Smooth muscle cell (in vitro differentiated cells): ENCODE data around the gene DSTN. TPM values are rescaled to one million over a fixed set of nuclear protein-coding genes. Genes with fewer than 3 reads are reported as not detected.

Experiments
- DNase-seq: peaks from one replicate; lab custom pipeline; 2025; ENCODE audit not compliant: unreplicated experiment; lab: John Stamatoyannopoulos, UW
- H2AFZ ChIP-seq: fragments of 200-600 bp; sonication (generic); 2 replicates; pipeline ENCODE4 v1.6.0; 2016; ENCODE audit warnings: antibody characterized with exemption, low read depth, mild to moderate bottlenecking
- H3F3A ChIP-seq: fragments of 200-600 bp; sonication (generic); 2 replicates; pipeline ENCODE4 v1.6.0; 2017; ENCODE audit warnings: antibody characterized with exemption, low read depth
- H3K27ac ChIP-seq: fragments of 200-600 bp; sonication (generic); 2 replicates; pipeline ENCODE4 v1.5.1; 2016; ENCODE audit warnings: low read depth, mild to moderate bottlenecking
- H3K27me3 ChIP-seq: fragments of 200-600 bp; sonication (generic); 2 replicates; pipeline ENCODE4 v1.6.1; 2016; ENCODE audit warnings: low read depth, mild to moderate bottlenecking
- H3K36me3 ChIP-seq: fragments of 200-600 bp; sonication (generic); 2 replicates; pipeline ENCODE4 v1.5.1; 2016; ENCODE audit warnings: low read depth
- H3K4me1 ChIP-seq: fragments of 200-600 bp; sonication (generic); 2 replicates; pipeline ENCODE4 v1.5.1; 2016; ENCODE audit warnings: low read depth
- H3K4me2 ChIP-seq: fragments of 200-600 bp; sonication (generic); 2 replicates; pipeline ENCODE4 v1.6.0; 2016; ENCODE audit warnings: mild to moderate bottlenecking
- H3K4me3 ChIP-seq: fragments of 200-600 bp; sonication (generic); 2 replicates; pipeline ENCODE4 v1.5.1; 2016; ENCODE audit warnings: mild to moderate bottlenecking
- H3K79me2 ChIP-seq: fragments of 200-600 bp; sonication (generic); 2 replicates; pipeline ENCODE4 v1.6.0; 2016; ENCODE audit warnings: low read depth, mild to moderate bottlenecking
- H3K9ac ChIP-seq: fragments of 200-600 bp; sonication (generic); 2 replicates; pipeline ENCODE4 v1.6.0; 2016; ENCODE audit warnings: low read depth
- H3K9me3 ChIP-seq: fragments of 200-600 bp; sonication (generic); replicated peaks from 2 replicates; pipeline ENCODE4 v1.5.1; 2016; ENCODE audit warnings: low read depth
- H4K20me1 ChIP-seq: fragments of 200-600 bp; sonication (generic); 2 replicates; pipeline ENCODE4 v1.6.0; 2016; ENCODE audit warnings: low read depth
- WGBS: methylation state at CpG from one replicate; pipeline ENCODE4 v1.1.7; 2016; ENCODE audit warnings: low lambda C conversion rate; 5-methylcytosine and 5-hydroxymethylcytosine counted together
- polyA plus RNA-seq: library from polyadenylated mRNA; unstranded; fragments of >200 nt; fragmentation: Nextera tagmentation; extraction: Ambion mirVana; gene quantifications from 2 replicates; pipeline ENCODE4 v1.2.1, GENCODE V29; 2016
- total RNA-seq: library from RNA; depleted of rRNA; stranded (reverse); fragments of >200 nt; gene quantifications from 2 replicates; pipeline ENCODE4 v1.2.3, GENCODE V29; 2014
- TF ChIP-seq, protein P1 (sequence below): fragments of 200-600 bp; sonication (generic); IDR thresholded peaks from 2 replicates; pipeline ENCODE4 v1.5.1; 2017; ENCODE audit warnings: borderline replicate concordance, mild to moderate bottlenecking, antibody characterized with exemption; ENCODE audit not compliant: insufficient read depth, poor library complexity, severe bottlenecking

The DSTN gene
- total and polyA plus RNA-seq, 2 experiments from 2014 or later: 486 to 534 TPM

DNA sequence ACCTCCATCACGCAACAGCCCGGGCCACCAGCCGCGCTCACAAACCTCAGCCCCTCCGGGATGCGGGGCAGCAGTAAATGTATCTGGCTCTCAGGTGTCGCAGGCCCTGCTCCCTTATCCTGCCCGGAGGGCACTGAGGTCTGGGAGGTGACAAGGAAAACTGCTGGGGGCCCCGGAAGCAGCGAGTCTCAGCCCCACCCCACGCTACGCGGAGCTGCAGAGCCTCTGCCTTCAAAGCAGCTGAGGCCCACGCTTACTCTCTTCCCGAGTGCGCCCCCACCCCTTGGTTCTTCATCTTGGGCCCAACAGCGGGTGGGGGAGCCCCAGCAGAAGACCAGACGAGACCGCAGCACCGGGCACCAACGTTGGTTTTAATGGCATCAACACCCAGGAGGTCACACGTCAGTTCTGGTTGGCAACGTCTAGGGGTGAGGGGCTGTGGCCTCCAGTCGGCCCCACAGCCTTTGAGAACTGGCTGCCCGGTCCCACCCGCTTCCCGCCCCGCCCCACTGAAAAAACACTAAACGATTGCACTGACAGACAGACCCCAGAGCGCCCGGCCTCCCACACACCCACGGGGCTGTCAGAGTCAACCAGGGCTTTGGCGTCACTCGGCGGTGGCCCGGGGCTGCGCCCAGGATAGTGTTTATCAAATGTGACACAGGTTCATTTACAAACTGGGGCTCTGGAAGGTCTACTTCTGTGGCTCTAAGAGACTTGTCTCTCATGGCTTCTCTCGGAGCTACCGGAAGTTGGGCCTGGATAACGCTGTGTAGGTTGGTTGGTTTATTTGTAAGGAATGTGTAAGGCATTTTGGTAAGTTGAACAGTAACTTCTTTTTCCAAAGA lies 43.7 kb downstream of the DSTN start:
- Histone ChIP-seq H3K27ac (peak overlapping the region; percentile 73), H3K27me3 (no peaks in the 10 kb centered on the region), H3K4me2 (no peak overlapping the region), H3K36me3 (no peaks in the 10 kb centered on the region), H3K4me1 (no peaks in the 10 kb centered on the region), H3K4me3 (no peak overlapping the region), H3K9me3 (no peaks in the 10 kb centered on the region), H4K20me1 (peaks cover 99% of the 10 kb centered on the region), H3K9ac (no peak overlapping the region), H3F3A (peaks cover 54% of the 10 kb centered on the region), H3K79me2 (no peaks in the 10 kb centered on the region), H2AFZ (no peak overlapping the region)
- WGBS: 82% methylated on average over 40 of the region's 40 CpGs
- TF ChIP-seq, protein P1, sequence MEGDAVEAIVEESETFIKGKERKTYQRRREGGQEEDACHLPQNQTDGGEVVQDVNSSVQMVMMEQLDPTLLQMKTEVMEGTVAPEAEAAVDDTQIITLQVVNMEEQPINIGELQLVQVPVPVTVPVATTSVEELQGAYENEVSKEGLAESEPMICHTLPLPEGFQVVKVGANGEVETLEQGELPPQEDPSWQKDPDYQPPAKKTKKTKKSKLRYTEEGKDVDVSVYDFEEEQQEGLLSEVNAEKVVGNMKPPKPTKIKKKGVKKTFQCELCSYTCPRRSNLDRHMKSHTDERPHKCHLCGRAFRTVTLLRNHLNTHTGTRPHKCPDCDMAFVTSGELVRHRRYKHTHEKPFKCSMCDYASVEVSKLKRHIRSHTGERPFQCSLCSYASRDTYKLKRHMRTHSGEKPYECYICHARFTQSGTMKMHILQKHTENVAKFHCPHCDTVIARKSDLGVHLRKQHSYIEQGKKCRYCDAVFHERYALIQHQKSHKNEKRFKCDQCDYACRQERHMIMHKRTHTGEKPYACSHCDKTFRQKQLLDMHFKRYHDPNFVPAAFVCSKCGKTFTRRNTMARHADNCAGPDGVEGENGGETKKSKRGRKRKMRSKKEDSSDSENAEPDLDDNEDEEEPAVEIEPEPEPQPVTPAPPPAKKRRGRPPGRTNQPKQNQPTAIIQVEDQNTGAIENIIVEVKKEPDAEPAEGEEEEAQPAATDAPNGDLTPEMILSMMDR: no peak
- DNase-seq: no peak

DNA sequence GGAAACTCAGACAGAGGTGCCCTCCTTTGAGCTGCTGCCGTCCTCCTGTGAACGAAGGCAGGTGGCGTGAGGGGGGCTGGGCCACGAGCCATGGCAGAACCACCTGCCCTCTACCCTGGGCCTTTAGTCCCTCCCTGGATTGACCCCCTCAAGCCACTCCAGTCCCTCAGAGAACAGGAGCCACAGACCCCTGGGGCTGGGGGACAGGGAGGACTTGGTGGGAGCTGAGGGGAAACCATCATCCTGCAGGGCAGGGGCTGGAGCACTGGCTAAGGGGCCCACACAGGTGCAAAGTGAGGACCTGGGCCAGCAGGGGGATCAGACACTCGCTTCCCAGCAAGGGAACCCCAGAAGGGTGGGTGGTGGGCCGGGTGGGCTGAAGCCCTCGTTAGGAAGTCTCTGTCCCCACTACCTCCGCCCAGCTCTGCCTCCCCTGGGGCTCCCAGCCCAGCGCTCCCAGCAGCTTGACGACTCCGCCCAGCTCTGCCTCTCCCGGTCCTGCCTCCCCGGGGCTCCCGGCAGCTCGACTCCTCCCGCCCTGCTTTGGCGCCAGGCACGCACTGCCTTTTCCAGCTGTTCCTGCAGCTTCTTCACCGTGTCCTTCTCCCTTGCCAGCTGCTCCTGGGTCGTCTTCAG lies 44.4 kb downstream of the DSTN start:
- H3K4me3 ChIP-seq: no peak overlapping the region
- 72% methylated on average over 13 of the region's 20 CpGs for WGBS
- H2AFZ ChIP-seq: no peak overlapping the region
- H3K4me2 ChIP-seq: no peak overlapping the region
- no peaks in the 10 kb centered on the region for H3K27me3 ChIP-seq
- no peaks in the 10 kb centered on the region for H3K9me3 ChIP-seq
- peaks cover 100% of the 10 kb centered on the region for H4K20me1 ChIP-seq
- DNase-seq: no peak
- H3K9ac ChIP-seq: no peak overlapping the region
- no peaks in the 10 kb centered on the region for H3K79me2 ChIP-seq
- no peaks in the 10 kb centered on the region for H3K36me3 ChIP-seq
- peak overlapping the region; percentile 15 for H3K27ac ChIP-seq
- TF ChIP-seq, protein P1: no peak
- H3F3A ChIP-seq: peaks cover 52% of the 10 kb centered on the region
- no peaks in the 10 kb centered on the region for H3K4me1 ChIP-seq

DNA sequence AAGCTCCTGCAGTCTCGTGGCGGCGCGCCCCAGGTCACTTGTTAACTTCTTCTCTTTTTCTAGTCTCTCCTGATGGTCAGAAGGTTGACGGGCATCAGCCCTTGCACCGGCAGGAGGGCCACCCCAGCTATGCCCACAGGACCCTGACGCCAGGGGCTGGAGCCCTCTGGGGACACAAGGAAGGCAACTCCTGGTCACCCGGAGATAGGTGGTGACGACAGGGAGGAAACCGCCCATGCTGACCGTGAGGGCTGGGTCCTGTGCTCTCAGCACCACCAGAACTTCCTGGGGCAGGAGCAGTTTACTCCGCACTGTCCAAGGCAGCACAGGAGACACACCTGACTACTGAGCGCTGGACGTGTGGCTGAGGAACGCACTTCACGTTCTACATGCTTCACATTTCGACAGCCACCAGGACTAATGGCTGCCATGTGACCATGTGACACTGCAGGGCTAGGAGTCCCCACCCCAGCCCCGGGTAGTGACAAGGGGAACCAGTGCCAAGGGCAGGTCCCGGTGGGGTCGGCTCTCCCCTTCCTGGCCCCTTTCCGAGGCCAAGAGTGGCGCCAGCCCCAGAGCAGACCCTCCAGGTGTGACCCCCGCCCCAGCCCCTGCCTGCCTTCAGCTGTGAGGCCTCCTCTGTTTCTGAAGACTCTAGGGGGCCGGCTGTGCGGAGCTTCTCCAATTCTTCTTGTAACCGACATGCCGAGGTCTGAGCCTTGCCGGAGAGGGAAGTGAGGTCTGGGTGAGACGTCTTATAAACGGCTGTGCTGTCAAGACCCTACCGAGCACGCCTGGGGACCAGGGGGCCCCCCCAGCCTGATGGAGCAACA lies 45.2 kb downstream of the DSTN start:
- Histone ChIP-seq H3F3A (peaks cover 52% of the 10 kb centered on the region), H3K79me2 (no peaks in the 10 kb centered on the region), H3K9me3 (no peaks in the 10 kb centered on the region), H3K4me3 (no peak overlapping the region), H3K36me3 (no peaks in the 10 kb centered on the region), H4K20me1 (peaks cover 100% of the 10 kb centered on the region), H3K27ac (no peak overlapping the region), H3K4me2 (no peak overlapping the region), H2AFZ (no peak overlapping the region), H3K9ac (no peak overlapping the region), H3K27me3 (no peaks in the 10 kb centered on the region), H3K4me1 (no peaks in the 10 kb centered on the region)
- TF ChIP-seq, protein P1: no peak
- no peak for DNase-seq
- WGBS: 93% methylated on average over 32 of the region's 32 CpGs
